GM12873 (cell line): ENCODE measurements around the gene STPG3.

Source experiments
- CTCF ChIP-seq: IDR thresholded peaks from 2 replicates; pipeline ENCODE4 v1.5.1; 2012; ENCODE audit warnings: low read depth, mild to moderate bottlenecking, moderate library complexity, low read length, control low read depth; ENCODE audit not compliant: insufficient read depth; ENCODE audit errors: missing control alignments

The STPG3 gene

GRCh38 chr9:137223078-137223970 lies 27.8 kb upstream of the STPG3 start:
- no peak for TF ChIP-seq CTCF

GRCh38 chr9:137224830-137225694 lies 26.0 kb upstream of the STPG3 start, which contains the start of gene CYSRT1:
Gene CYSRT1, plus strand, starts transcription at chr9:137225174. Its CDS starts 448 bp downstream, at chr9:137225622.
- TF ChIP-seq CTCF = no peak

- TF ChIP-seq CTCF = no peak
Observed at GRCh38 chr9:137225699-137226331, 25.3 kb upstream of the STPG3 start.

GRCh38 chr9:137226338-137227053 lies 24.6 kb upstream of the STPG3 start:
- no peak for TF ChIP-seq CTCF

GRCh38 chr9:137227054-137227852 lies 23.8 kb upstream of the STPG3 start, which contains the start of gene RNF224:
Gene RNF224, plus strand, starts transcription at chr9:137227502. Its CDS starts 834 bp downstream, at chr9:137228336.
- peak; percentile 97 for TF ChIP-seq CTCF

- no peak for TF ChIP-seq CTCF
Observed at GRCh38 chr9:137227853-137228505, 23.1 kb upstream of the STPG3 start.
